CD4-positive, alpha-beta T cell (primary cell): ENCODE data around the gene LPO. TPM values are rescaled to one million over a fixed set of nuclear protein-coding genes. Genes with fewer than 3 reads are reported as not detected.
A peak's percentile ranks its signal among the peaks of the same experiment; 100 is the strongest.

Experiments
- ATAC-seq: fragments of 200-7000 bp; cut with Tn5 transposase; one replicate; pipeline ENCODE4 v1.10.0; 2022; ENCODE audit warnings: mild to moderate bottlenecking; ENCODE audit not compliant: poor library complexity
- CTCF ChIA-PET: fragments of 350-600 bp; sonication (Branson Sonifier 250); formaldehyde crosslinking; loops from one replicate; lab custom pipeline; 2021; ENCODE audit warnings: antibody characterized with exemption, inconsistent platforms; lab: Charles Lee
- POLR2A ChIA-PET: fragments of 350-600 bp; sonication (Branson Sonifier 250); formaldehyde crosslinking; loops from one replicate; lab custom pipeline; 2021; ENCODE audit warnings: antibody characterized with exemption, inconsistent platforms; lab: Charles Lee
- DNase-seq, 14 experiments: peaks; one replicate each; pipeline ENCODE4 v3.0.0-alpha.2; 2013 to 2020; ENCODE audit warnings: mixed read lengths in 2 of 14
- H3K27ac ChIP-seq, 2 donors: one replicate each; pipeline versions ENCODE4 v1.5.1 to v1.7.0; 2013; ENCODE audit warnings: low read length in 2 of 2, low read depth in 1 of 2, mild to moderate bottlenecking in 1 of 2
- H3K27me3 ChIP-seq, 2 experiments: 1 replicate in 1 of 2; 2 replicates in 1 of 2; pipeline versions ENCODE4 v1.6.1 to v1.7.0; 2013; ENCODE audit warnings: low read length in 2 of 2, control low read depth in 1 of 2, mild to moderate bottlenecking in 1 of 2, moderate library complexity in 1 of 2; ENCODE audit not compliant: insufficient read depth in 2 of 2, control insufficient read depth in 1 of 2
- H3K36me3 ChIP-seq: one replicate; pipeline ENCODE4 v1.6.1; 2013; ENCODE audit warnings: low read length, control low read depth; ENCODE audit not compliant: insufficient read depth
- H3K4me1 ChIP-seq: one replicate; pipeline ENCODE4 v1.6.1; 2013; ENCODE audit warnings: low read length, control low read depth; ENCODE audit not compliant: insufficient read depth
- H3K4me3 ChIP-seq: one replicate; pipeline ENCODE4 v1.5.1; 2013; ENCODE audit warnings: mild to moderate bottlenecking, low read length, moderate library complexity
- H3K9me3 ChIP-seq, 2 experiments: 1 replicate in 1 of 2; 2 replicates in 1 of 2; pipeline versions ENCODE4 v1.6.1 to v1.7.0; 2013; ENCODE audit warnings: low read length in 2 of 2, mild to moderate bottlenecking in 2 of 2, control low read depth in 1 of 2, moderate library complexity in 1 of 2; ENCODE audit not compliant: control insufficient read depth in 1 of 2, insufficient read depth in 1 of 2
- H3K27ac Mint-ChIP-seq: one replicate; pipeline ENCODE4 v1.8.0; 2020; ENCODE audit warnings: mixed read lengths
- H3K27me3 Mint-ChIP-seq: one replicate; pipeline ENCODE4 v1.8.0; 2021; ENCODE audit warnings: mixed read lengths
- H3K36me3 Mint-ChIP-seq: one replicate; pipeline ENCODE4 v1.8.0; 2021; ENCODE audit warnings: low read depth, mixed read lengths
- H3K4me1 Mint-ChIP-seq: one replicate; pipeline ENCODE4 v1.8.0; 2021; ENCODE audit warnings: low read depth, mixed read lengths
- H3K4me3 Mint-ChIP-seq: one replicate; pipeline ENCODE4 v1.8.0; 2020; ENCODE audit warnings: mild to moderate bottlenecking, mixed read lengths
- H3K9me3 Mint-ChIP-seq: one replicate; pipeline ENCODE4 v1.8.0; 2020; ENCODE audit warnings: mixed read lengths
- CTCF ChIP-seq: fragments of 200-600 bp; IDR thresholded peaks from one replicate; pipeline ENCODE4 v1.8.0; 2022; ENCODE audit warnings: antibody characterized with exemption, mild to moderate bottlenecking
- intact Hi-C, 2 experiments: fragments of 100-400 bp; cut with DNase I in 1 of 2; cut with micrococcal nuclease in 1 of 2; formaldehyde crosslinking; loops; one replicate each; pipeline versions ENCODE4 v1.15.1 to v1.9.0; 2023 to 2025; cut with DNase I, micrococcal nuclease
- total RNA-seq, 174 experiments: library from RNA in 2 of 174; stranded (reverse) in 2 of 174; gene quantifications; one replicate each; pipeline ENCODE4 v1.2.3 and lab custom pipeline; 2021 to 2026

LPO gene
- total RNA-seq, 2 experiments from 2014 or later: not detected

- no peak overlapping the region for H3K4me3 Mint-ChIP-seq
- no peak for TF ChIP-seq CTCF
- no peak for ATAC-seq
- peak in 1 of 14 experiments; percentile 6 for DNase-seq
- no peaks in the 10 kb centered on the region for H3K9me3 ChIP-seq
- H3K4me3 ChIP-seq: no peak overlapping the region
- CTCF ChIA-PET: interaction anchor here (1.0 to 2.3 kb wide), 6 partner anchors 14 to 185 kb away, joined by 4 to 17 read pairs (median 4); partner anchors contain the start of gene HSF5
- no peaks in the 10 kb centered on the region for H3K9me3 Mint-ChIP-seq
- peaks cover 4% of the 10 kb centered on the region for H3K36me3 ChIP-seq
- H3K4me1 Mint-ChIP-seq: peaks cover 6% of the 10 kb centered on the region
- no peaks in the 10 kb centered on the region for H3K36me3 Mint-ChIP-seq
- H3K4me1 ChIP-seq: peaks cover 8% of the 10 kb centered on the region
- no peak overlapping the region for H3K27ac Mint-ChIP-seq
- no peak overlapping the region for H3K27ac ChIP-seq
- POLR2A ChIA-PET: interaction anchor here (1.1 to 2.0 kb wide), 2 partner anchors 15 to 185 kb away, joined by 3 to 6 read pairs; partner anchors contain the start of gene HSF5
- no peaks in the 10 kb centered on the region for H3K27me3 ChIP-seq
- intact Hi-C loops: no loop called here
- H3K27me3 Mint-ChIP-seq: no peaks in the 10 kb centered on the region
Measured at GRCh38 chr17:58302919-58303585, 64.7 kb downstream of the LPO start.

- DNase-seq: peak; percentile 38 to 78 (median 51)
- Mint-ChIP-seq H3K27ac (no peak overlapping the region), H3K4me1 (peaks cover 6% of the 10 kb centered on the region), H3K36me3 (no peaks in the 10 kb centered on the region), H3K9me3 (no peaks in the 10 kb centered on the region), H3K27me3 (no peaks in the 10 kb centered on the region), H3K4me3 (no peak overlapping the region)
- intact Hi-C loops: no loop called here
- ChIA-PET POLR2A (interaction anchor here (0.8 to 2.0 kb wide), 8 partner anchors 13 to 803 kb away, joined by 3 to 10 read pairs (median 4); partner anchors contain the start of genes HSF5, RNF43, SUPT4H1 and TRIM37), CTCF (interaction anchor here (0.7 to 2.3 kb wide), 9 partner anchors 10 to 330 kb away, joined by 3 to 17 read pairs (median 4); partner anchors contain the start of gene HSF5)
- Histone ChIP-seq H3K27ac (no peak overlapping the region), H3K9me3 (no peaks in the 10 kb centered on the region), H3K36me3 (peaks cover 8% of the 10 kb centered on the region), H3K4me3 (no peak overlapping the region), H3K4me1 (peaks cover 8% of the 10 kb centered on the region), H3K27me3 (no peaks in the 10 kb centered on the region)
- ATAC-seq: peak; percentile 95
- TF ChIP-seq CTCF: peak; percentile 71
Measured at GRCh38 chr17:58303971-58304749, 65.8 kb downstream of the LPO start.

GRCh38 chr17:58304750-58305486 is 66.5 kb downstream of the LPO start:
- H3K36me3 ChIP-seq: peaks cover 12% of the 10 kb centered on the region
- H3K27ac ChIP-seq: no peak overlapping the region
- Mint-ChIP-seq H3K4me1 (peaks cover 6% of the 10 kb centered on the region), H3K27me3 (no peaks in the 10 kb centered on the region), H3K27ac (no peak overlapping the region), H3K36me3 (no peaks in the 10 kb centered on the region), H3K9me3 (no peaks in the 10 kb centered on the region), H3K4me3 (no peak overlapping the region)
- H3K27me3 ChIP-seq: no peaks in the 10 kb centered on the region
- peaks cover 8% of the 10 kb centered on the region for H3K4me1 ChIP-seq
- ChIA-PET POLR2A (interaction anchor here (0.8 to 2.0 kb wide), 7 partner anchors 23 to 802 kb away, joined by 3 to 10 read pairs (median 4); partner anchors contain the start of genes HSF5, RNF43, SUPT4H1 and TRIM37), CTCF (interaction anchor here (0.7 to 2.3 kb wide), 5 partner anchors 12 to 331 kb away, joined by 3 to 17 read pairs (median 4); no protein-coding TSS in a partner anchor)
- intact Hi-C loops: no loop called here
- DNase-seq (peak in 1 of 14 experiments; percentile 9), ATAC-seq (no peak)
- H3K9me3 ChIP-seq: no peaks in the 10 kb centered on the region
- H3K4me3 ChIP-seq: no peak overlapping the region
- no peak for TF ChIP-seq CTCF
